ENCODE measurements around the gene SFT2D1.

Gene SFT2D1

GRCh38 chr6:166305562-166306117, 36.7 kb downstream of the SFT2D1 start:
- DNase-seq = no peak

DNA sequence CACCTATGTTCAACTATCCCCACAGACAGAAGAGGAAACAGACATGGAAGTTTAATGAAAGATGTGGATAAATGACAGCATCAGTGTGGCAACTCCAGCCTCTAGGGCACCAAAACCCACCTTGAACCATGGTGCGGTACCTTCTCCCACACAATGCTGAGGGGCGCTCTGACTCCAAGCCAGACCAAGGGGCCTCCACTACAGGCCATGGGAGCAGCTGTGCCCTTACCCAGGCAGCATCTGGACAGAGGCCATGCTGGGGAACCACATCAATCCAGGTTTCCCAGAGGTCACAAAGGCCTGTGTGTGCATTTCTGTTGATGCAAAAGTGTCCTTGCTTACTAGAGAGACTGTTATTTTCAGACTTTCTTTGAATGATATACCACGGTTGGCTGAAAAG, 38.2 kb downstream of the SFT2D1 start:
- no peak for DNase-seq

- DNase-seq = no peak
Observed at GRCh38 chr6:166301611-166302529, 40.5 kb downstream of the SFT2D1 start.

GRCh38 chr6:166300357-166300987, 41.9 kb downstream of the SFT2D1 start:
- DNase-seq = no peak

DNA sequence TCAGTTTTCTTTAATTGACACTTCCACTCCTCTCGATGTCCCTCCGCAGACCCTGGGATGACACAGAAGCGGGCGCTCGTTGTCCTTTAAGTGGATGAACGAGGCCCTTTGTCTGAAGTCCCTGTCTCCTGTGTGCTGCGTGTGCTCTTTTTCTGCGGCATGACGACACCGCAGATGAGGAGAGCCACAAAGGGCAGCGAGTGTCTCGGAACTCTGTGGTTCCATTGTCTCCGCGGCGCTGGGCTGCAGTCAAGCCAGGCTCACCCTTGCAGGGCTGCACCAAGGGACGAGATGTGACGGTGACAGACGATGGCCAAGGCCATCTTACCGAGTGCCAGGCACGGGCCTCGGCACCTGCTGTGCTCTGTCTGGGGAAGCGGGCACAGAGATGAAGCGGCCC, 44.7 kb downstream of the SFT2D1 start:
- DNase-seq = no peak

GRCh38 chr6:166296035-166296883, 46.1 kb downstream of the SFT2D1 start:
- no peak for DNase-seq

DNA sequence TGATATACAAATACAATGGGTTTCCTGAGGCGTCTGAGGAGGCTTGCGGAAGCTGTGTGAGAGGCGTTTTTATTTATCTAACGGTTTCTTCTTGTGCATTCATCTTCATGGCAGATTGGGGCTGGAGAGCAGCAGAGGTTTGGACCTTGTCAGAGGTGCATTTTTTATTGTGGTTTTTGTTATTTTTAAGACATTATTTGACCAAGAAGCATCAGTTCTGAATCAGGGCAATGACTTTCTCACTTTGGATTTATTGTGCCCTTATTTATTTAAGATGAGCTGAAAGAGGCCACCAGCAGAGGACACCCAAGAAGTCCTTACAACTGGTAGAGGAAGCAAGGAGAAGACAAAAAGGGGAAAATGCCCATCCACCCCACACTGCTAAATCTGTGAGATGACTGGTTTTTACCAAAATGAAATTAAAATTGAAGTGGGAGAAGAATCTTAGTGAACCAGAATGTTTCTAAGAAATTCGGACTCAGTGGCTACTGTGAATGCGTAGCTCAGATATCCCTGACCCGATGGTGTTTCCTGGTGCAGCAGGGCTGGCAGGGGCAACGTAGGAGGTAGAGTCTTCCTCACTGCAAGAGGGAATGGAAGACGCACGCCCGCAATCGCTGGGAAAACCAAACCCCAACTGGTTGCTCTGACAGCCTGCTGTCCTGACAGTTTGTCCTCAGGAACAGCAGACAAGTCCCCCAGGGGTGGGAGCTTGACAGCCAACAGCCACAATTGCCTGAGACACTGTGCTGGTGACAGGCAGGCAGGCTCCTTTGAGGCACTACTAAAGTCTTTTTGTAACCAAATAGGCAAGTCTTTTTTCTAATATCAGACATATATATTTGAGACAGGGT, 48.4 kb downstream of the SFT2D1 start:
- DNase-seq = no peak

GRCh38 chr6:166289207-166290060, 52.9 kb downstream of the SFT2D1 start:
- no peak for DNase-seq

- DNase-seq = no peak
Observed at GRCh38 chr6:166286839-166287271, 55.5 kb downstream of the SFT2D1 start.

DNA sequence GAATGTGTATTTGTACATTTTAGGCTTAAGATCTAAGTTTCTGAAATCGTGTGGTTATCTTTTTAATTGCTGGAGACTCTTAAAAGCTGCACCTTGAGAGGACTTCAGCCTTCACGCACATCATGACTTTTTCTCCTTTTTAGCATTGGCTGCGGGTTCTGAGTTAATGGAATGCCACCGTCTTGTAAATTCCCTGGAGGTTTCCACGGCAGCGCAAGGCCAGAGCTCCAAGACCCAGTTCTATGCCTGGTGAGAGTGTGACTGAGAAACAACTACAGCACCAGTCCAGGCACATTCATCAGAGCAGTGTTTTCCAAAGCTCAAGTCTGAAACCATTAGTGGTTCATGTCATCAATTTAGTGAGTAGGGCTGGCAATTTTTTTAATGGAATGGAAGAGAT, 57.1 kb downstream of the SFT2D1 start:
- DNase-seq = no peak

GRCh38 chr6:166284640-166285039, 57.7 kb downstream of the SFT2D1 start:
- no peak for DNase-seq

DNA sequence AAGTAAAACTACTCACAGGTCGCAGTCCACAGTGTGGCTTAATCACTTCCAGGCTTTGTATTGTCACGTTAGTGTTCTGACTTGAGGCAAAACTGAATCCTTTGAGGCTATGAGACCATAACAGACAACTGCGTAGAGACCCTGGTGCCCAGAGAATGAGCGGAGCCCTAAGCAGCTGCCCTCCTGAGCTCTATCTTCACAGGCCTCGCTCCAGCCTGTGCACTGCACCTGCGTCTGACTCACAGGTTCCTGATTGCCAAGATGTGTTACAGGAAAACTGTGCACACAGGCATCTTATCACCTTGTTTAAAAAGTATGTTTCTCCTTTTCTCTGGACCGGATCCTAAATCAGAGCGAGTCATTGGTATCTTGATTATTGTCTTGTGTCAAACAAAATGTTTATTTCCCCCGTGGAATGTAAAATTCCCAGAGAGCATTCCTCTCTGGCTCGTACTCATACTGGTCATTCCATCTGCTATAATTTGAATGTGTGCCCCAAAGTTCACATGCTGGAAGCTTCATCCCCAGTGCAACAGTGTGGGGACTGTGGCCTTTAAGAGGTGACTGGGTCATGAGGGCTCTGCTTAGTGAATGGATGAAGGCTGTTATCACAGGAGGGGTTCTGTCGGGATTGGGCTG, 59.8 kb downstream of the SFT2D1 start:
- DNase-seq = no peak

DNA sequence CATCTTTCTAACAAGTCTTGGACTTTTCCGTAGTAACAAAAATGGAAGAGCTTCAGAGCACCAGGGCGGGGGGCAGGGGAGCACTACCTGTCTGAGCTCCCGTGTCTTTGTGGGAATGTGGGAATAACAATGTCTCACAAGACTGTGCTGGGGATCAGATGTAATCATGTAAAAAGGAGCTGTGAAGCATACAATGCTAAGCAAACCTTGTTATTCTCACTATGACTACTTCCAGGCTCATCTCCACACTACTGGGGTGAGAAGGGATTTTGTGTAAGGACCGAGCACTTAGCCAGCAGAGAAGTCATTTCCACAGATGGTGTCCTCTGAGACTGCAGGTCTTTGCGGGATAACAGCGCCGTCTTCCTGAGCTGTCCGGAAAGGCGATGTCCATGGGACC, 61.2 kb downstream of the SFT2D1 start:
- no peak for DNase-seq

DNA sequence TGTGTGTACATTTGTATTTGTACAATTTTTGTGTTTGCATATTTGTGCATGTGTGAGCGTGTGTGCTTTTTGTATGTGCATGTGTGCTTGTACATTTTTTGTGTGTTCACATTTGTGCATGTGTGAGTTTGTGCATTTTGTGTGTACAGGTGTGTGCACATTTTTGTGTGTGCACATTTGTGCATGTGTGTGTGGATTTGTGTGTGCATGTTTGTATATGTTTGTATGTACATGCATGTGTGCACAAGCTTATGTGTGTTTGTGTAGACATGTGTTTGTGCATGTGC, 63.0 kb downstream of the SFT2D1 start:
- DNase-seq = no peak

GRCh38 chr6:166278579-166279392, 63.6 kb downstream of the SFT2D1 start:
- DNase-seq = no peak

GRCh38 chr6:166277892-166278578, 64.3 kb downstream of the SFT2D1 start:
- no peak for DNase-seq

DNA sequence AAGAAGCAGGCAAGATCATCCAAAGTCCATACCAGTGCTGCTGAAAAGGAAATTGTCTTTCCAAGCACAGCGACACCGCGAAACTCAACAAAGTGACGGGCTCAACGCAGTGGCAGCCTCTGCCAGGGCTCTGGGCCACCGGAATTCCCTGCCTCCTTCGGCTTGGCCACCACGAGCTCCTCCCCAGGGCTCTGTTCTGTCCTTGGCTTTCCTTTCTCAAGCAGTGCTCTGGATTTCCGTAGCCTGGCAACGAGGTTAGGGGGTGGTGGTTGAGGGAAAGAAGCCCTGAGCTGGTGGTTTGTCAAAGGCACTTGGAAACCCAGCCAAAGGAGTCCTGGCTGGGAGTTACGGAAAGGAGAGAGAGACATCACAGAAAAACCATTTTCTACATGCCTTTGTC, 65.3 kb downstream of the SFT2D1 start:
- no peak for DNase-seq

GRCh38 chr6:166275714-166276166, 66.6 kb downstream of the SFT2D1 start:
- peak; percentile 80 for DNase-seq
